ENCODE data around the gene MMP25.

Gene MMP25

DNA sequence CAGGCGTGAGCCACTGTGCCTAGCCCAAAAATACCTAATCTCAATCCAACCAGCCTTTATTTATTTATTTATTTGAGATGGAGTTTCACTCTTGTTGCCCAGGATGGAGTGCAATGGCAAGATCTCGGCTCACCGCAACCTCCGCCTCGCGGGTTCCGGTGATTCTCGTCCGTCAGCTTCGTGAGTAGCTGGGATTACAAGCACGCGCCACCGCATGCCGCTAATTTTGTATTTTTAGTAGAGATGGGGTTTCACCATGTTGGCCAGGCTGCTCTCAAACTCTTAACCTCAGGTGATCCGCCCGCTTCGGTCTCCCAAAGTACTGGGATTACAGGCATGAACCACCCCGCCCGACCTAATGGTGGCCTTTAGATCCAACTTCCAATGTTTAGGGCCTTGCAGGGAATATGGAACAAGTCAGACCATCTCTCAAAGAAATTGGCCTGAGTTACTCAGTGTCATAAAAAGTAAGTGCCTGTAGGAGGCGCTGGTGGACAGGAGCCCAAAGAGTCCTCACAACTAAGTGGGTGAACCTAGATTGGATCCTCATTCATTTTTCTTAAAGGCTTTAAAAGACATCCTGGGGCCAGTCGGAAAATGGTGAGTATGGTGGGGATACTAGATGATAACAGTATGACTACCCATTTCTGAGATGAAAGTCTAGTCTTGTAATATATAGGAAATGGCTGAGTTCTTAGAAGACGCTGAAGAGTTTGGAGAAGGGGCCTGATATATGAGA, 48.1 kb downstream of the MMP25 start:
- DNase-seq (ENCODE audit: low spot score): no peak

DNA sequence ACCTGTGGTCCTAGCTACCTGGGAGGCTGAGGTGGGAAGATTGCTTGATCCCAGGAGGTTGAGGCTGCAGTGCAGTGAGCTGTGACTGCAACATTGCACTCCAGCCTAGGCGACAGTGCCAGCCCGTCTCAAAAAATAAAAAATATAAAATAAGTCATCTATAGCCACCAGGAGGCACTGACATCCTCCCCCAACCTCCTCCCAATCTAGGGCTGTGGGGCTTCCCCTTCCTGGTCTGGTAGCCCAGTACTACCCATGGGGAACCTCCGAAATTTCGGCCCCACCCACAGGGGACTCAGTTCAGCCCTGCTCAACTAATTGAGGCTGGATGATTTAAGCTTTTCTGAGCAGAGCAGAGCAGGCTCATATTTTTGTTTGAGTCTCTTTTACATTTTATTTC, 49.5 kb downstream of the MMP25 start:
- DNase-seq (ENCODE audit: low spot score): no peak

DNA sequence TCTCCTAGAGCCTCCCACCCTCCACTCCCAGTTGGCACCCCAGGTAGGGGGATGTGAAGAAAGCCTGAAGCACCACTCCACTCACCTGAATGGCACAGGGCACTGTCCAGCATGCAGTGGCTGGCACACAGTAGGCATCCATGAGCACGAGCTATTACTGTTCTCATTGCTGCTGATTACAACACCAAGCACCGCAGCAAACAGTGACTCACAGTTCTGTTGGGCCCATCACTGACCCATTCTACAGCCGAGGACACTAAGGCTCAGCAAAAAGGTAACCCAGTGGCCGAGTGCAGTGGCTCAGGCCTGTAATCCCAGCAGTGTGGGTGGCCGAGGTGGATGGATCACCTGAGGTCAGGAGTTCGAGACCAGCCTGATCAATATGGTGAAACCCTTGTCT, 50.0 kb downstream of the MMP25 start:
- no peak for DNase-seq (ENCODE audit: low spot score)

DNA sequence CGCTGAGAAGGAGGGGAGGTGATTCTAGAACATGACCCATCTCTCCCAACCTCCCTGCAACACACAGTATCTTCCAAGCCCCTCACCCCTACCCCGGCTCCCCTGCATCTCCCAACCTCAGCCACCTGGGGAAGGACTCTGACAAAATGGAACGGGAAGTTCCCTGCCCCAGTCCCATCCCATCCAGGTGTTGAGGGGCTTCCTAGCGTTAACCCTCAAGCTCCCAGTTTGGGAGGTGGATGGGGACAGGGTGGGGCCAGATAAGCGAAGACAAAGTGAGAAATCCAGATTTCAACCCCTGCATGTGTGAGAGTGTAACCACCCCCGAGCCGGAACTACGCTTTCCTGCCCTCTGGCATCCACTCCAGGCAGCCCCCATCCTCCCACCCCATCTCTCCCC, 50.9 kb downstream of the MMP25 start:
- no peak for DNase-seq (ENCODE audit: low spot score)

DNA sequence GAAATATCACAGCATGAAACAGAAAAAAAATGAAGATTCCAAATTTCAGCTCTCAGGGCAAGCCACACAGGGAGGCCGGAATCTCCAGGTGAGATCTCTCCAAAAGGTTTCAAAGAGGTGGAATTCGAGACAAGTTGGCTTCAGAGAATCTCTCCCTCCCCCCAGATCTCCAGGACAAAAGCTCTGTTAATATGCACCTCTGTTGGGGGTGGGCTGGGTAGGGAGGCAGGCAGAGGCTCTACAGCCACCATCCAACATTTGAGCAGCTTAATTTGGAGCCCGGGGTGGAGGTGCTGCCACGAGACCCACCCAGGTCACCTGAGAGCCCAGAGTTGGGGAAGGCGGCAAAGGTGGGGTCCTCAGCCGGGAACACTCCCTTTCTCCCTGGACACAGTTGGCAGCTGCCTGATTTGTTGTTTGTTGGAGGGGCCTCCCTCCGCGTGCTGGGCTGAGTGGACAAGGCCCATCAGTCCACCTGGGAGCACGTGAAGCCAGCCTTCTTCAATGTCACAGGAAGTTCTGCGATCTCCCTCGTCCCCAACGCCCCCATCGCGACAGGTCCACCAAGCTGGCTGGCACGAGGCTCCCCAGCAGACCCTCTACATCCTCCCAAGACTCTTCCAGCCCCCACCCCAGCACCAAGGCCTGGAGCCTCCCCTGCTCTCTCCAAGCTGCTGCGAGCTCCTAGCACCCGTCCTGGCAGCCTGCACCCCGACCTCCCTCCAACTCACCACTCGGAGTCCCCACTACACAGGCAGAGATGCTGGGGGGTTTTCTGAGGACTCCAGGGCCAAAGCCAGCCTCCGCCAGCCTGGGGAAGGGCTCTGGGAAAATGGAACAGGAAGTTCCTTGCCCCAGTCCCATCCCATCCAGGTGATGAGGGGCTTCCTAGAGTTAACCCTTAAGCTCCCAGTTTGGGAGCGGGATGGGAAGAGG, 52.4 kb downstream of the MMP25 start, which contains the start of gene ZSCAN10:
Gene ZSCAN10 (minus strand): TSS at position 836 of the 936 bp plus-strand sequence. CDS start 6,357 bp downstream, outside the sequence.
- DNase-seq (ENCODE audit: low spot score): no peak

DNA sequence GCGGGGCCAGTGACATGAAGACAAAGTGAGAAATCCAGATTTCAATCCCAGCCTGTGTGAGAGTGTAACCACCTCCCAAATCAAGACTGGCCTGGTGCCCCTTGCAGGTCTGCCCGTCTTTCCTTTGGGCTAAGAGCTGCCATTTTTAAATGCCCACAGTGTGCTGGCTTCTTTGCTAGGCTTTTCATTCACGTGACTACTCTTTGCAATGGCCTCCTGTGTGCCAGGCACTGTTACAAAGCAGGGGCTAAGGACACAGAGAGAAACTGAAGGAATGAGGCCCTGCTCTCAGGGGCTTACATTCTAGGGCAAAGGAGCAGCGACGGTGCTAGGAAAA, 53.0 kb downstream of the MMP25 start:
- DNase-seq (ENCODE audit: low spot score): no peak

DNA sequence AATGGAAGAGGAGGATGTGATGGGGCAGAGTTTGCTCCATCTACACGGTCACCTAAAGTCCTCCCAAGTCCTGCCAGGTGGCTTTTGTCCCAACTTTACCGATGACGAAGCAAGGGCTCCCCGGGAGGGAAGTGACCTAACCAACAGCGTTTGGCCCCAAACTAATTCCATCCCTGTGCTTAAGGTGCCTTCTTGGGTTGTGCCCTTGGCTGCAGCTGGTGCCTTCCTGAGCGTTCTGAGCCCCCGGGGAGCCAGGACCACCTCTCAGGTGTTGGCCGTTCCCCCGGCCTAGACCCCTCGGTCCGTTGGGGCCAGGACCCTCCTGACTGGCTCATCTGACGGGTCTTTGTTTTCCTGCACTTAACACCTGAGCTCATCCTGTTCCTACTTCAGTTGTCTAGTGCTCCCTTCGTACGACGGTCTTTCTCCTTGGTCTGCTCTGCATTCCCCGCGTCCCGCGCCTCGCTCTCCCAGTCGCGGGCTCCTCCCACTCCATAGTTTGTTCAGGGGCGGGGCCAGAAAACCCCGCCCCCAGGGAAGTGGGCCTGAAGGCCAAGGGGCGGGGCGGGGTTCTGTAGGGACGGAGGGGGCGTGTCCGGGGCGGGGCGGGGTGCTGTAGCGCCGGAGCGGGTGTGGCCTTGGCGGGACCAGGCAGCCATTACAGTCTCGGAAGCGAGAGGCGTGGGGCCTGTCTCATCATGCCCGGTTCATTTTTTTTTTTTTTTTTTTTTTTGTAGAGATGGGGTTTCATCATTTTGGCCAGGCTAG, 53.6 kb downstream of the MMP25 start:
- DNase-seq (ENCODE audit: low spot score): peak; percentile 95

DNA sequence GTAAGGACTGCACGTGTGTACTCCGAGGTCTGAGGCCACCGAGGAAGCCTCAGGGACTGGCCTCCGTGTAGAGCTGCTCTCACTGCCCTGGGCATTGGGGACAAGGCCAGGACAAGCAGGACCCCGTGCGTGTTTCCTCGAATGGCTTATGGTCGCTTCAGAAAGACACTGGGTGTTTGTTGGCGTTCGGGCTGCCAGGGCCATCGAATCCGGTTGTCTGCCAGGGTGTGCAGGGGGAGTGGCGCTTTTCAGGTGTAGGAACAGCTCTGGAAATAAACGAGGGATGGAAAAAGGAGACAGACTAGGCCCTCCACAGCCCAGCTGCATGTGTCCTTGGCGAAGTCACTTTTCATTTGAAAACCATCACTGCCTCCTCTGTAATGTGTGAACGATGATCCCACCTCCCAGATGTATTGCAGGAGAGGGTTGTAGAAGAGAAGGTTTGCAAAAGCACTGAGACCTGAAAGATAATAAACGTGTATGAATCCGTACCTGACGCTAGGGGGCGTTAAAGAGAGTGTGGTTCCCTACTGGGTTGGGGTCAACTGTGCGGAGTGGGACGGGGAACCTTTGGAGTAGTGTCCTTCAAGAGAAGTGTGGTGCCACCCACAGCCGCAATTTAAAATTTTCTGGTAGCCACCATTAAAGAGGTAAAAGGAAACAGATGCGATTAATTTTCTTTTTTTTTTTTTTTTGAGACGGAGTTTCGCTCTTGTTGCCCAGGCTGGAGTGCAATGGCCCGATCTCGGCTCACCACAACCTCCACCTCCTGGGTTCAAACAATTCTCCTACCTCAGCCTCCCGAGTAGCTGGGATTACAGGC, 54.9 kb downstream of the MMP25 start:
- DNase-seq (ENCODE audit: low spot score): peak; percentile 64

DNA sequence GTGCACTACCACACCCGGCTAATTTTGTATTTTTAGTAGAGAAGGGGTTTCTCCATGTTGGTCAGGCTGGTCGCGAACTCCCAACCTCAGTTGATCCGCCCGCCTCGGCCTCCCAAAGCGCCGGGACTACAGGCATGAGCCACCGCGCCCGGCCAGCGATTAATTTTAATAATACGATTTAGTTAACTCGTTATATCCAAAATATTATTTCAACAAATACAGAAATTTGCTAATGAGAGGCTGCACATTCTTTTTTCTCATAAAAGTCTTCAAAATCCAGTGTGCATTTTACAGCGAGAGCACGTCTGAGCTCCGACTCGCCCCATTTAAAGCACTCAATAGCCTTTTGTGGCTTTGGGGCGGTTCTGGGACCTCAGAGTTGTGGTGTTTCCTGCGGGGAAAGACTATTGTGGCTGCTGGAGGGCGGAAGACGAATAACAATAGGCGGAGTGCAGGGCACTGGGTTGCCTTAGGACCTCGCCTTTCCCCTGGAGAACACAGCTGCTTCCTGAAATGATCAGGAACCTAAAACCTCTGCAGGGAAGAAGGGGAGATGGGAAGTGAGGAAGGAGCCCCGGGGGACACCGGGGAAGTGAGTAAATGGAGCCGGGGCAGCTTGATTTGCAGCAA, 55.6 kb downstream of the MMP25 start:
- DNase-seq (ENCODE audit: low spot score): peak; percentile 66

DNA sequence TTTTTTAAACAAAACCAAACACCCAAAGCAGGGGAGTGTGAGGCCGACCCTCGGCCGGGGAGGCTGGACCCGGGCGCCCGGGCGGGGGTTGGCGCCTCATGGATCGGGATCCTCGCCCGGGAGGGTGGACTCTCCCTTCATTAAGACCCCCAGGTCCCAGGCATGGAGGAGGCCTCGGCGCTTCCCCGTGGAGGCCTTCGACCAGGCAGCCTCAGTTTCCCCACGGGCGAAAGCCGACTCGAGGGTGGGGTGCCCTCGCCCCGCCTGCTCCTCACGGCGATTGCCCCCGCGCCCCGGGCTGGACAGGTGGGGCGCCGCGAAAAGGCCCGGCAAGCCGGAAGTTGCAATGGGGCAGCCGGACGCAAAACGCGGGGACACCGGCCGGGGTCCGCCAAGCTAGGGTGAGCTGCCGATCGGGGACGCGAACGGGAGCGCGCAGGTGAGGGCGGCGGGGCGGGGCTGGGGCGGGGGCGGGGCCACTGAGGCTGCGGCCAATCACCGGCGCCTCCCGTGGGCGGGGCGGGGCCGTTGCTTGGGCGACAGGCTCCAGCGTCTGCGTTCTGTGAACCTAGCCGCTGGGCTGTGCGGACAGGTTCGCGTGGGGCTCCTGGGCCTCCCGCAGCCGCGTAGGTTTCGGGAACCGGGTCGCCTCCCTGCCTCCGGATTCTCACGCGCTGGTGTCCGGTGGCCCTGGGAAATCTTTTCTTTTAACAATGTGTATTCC, 60.0 kb downstream of the MMP25 start:
- peak; percentile 97 for DNase-seq (ENCODE audit: low spot score)
